HG03064 (cell line): ENCODE measurements around the gene TMEM9.

Experiments used
- ATAC-seq: cut with Tn5 transposase; IDR thresholded peaks from one replicate; pipeline ENCODE4 v1.9.1; 2021; ENCODE audit warnings: low read depth; ENCODE audit not compliant: unreplicated experiment

The TMEM9 gene

DNA sequence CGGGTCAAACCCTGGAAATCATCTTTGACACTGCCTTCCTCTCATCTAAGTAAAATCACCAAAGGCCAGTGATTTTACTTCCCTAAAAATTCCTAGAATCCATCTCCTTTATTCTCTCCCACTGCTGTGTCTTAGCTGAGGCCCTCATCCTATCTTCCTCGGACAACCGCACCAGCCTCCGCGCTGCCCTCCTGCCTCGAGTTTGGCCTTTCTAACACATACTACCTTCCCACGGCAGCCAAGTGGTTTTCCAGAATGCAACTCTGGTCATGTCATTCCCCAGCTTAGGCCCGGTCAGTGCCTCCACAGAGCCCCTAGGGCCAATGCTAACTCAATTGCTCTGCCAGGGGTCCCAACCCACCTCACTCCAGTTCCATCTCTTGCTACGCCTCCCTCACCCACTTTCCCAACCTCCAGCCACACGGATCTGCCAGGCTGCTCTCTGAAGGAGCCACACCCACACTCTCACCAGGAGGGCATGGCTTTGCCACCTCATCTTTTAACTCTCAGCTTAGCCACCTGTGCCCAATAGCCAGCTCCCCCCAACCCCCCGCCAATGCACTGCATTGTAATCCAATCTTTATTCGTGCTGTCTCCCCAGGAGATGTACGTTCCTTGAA is 6.8 kb downstream of the TMEM9 start:
- ATAC-seq: no peak

DNA sequence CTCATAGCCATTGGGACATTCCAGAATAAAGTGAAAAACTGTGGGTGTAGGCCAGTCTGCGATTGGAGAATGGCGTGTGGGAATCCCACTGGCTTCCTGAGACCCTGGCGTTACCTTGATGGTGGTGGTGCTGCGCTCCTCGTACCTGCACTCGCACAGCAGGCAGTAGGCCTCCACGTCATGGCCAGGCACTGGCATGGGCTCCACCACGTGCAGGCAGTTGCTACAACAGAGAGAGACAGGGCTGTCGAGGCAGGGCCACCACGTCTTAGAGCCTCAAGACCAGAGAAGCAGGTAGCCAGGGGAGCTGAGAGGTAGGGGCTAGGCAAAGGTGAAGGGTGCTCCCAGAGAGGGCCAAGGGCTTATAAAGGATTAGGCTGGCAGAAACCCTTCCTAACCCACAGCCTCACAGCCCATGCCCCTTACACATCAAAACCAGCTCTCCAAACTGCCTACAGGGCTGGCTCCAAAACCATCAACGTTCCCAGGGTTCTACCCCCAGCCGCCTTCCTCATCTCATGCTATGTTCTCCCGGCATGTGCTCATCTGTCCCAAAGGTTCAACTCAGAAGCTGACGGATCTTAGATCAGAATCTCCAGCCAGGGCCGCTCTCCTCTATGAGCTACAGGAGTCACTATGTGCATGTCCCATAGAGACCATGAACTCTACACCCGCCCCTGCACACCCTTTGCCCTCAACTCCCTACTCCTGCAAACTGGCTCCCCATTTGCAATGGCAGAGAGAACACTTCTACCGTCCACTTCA is 7.5 kb downstream of the TMEM9 start:
- ATAC-seq: no peak

DNA sequence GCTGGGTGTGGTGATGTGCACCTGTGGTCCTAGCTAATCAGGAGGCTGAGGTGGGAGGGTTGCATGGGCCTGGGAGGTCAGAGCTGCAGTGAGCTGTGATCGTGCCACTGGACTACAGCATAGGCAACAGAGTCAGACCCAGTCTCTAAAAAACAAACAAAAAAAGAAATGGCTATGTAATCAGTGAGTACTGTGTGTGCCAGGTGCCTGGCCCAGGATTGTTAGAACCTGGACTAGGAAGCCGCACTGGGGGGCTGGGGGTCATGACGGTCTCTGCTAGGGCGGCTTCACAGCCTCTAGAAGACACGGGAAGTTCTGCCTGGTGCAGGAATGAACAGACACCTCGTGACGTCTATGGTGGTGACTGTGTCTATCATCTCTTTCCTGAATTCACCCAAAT is 8.5 kb downstream of the TMEM9 start:
- ATAC-seq: no peak

DNA sequence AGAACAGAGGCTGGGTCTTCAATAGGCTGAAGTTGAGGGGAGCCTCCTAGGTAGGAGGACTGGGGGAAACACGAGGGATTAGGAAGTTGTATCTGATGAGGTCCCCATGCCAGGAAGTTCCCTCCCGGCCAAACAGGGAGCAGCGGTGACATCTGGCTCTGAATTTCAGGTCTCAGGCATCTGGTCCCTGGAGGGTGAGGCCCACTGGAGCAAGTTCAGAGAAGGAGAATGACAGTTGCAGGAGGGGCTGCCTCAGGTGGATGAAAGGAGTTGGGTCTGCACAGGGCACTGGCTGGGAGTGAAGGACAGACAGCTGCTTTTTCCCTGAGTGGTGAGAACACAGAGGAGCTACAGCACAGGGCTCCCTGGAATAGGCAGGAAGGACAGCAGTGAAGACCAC is 9.1 kb downstream of the TMEM9 start:
- ATAC-seq: no peak

DNA sequence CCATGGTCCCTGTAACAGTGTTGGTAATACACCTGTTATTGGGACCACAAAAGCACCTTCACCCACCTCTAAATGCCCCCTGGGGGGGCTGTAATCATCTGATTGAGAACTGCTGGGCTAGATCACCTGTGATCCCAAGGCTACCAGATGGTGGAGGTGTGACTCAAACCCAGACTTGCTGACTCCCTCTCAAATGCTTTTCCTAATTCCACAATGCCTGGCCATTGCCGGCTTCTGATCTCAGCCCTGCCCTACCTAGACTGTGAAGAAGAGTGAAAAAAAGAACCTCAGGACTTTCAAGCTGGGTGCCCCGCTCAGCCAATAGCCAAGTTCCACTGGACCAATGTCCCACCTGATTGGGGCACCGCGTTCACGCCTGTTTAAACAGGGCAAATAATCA is 9.6 kb downstream of the TMEM9 start:
- no peak for ATAC-seq

DNA sequence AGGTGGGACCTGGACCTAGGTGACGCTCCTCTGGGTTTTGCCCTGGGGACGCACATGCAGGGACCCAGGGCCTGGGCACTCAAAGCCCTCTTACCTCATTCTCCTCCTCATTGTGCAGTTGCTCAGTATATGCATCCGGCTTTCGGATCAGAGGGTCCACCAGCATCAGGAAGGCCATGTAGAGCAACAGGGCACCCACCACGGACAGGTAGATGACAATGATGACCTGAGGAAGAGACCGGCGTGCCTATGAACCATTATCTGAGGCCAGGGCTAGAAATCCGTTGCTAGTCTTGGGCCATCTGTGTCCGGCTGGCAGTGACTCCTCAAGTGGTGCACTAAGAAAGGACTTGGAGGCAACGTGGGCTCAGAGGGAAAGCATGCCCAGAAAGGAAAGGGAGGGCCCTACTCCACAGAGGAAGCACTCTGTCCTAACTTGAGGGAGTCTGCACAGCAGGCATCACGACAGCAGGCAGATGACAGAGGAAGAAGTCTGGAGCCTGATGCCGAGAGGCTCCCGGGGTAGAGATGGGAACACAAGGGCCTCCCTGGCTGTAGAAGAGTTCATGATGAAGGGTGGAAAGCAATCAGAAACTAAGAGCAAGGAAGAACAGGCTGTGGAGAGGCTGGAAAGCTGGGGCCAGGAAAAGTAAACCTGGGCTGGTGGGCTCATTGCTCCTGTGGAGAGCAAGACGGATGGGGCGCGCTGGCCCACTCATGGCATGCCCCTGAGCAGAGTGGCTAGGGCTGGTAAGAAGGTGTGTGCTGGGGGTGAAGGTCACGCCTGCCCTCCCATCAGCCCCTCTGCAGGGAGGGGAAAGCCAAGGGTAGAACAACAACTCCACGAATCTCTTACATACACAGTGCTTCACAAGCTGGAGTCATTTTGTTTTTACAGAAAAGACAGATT is 10.3 kb downstream of the TMEM9 start:
- ATAC-seq: no peak

DNA sequence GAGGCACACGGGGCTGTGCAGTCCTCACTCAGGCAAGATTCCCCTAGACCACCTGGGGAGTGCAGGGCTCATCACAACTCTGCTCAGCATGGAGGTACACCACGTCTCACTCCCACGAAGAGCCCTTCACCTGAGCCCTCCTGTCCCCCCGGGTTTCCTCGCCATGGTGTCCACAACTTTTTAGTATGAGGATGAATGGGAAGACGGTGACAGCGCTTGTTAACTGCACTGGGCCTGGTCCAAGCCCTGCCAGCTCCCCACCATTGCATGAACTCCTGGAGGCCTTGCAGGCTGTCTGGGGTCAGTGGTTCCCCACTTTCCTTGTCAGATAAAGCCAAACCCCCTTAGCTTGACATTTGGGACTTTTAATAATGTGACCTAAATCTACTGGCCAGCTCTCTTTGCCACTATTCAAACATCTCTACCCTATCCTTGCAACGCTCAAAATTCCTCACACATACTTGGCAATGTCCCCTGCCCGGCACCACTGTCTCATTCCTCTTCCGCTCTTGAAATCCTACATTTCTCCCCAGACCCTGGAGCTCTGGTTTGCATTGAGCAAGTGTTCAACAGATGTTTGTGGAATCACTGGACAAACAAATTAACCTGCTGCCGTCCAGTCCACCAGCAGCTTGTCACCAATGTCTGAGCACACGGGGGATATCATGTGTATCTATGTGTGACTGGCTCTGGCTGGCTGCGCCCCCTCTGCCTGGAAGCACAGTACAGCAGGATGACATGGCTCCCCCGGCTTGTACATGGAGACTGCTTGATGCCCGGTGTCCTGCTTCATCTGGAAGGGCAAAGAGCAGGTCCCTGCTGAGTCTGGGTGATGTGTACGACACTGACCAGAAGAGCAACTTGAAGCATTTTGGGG is 11.2 kb downstream of the TMEM9 start:
- no peak for ATAC-seq

DNA sequence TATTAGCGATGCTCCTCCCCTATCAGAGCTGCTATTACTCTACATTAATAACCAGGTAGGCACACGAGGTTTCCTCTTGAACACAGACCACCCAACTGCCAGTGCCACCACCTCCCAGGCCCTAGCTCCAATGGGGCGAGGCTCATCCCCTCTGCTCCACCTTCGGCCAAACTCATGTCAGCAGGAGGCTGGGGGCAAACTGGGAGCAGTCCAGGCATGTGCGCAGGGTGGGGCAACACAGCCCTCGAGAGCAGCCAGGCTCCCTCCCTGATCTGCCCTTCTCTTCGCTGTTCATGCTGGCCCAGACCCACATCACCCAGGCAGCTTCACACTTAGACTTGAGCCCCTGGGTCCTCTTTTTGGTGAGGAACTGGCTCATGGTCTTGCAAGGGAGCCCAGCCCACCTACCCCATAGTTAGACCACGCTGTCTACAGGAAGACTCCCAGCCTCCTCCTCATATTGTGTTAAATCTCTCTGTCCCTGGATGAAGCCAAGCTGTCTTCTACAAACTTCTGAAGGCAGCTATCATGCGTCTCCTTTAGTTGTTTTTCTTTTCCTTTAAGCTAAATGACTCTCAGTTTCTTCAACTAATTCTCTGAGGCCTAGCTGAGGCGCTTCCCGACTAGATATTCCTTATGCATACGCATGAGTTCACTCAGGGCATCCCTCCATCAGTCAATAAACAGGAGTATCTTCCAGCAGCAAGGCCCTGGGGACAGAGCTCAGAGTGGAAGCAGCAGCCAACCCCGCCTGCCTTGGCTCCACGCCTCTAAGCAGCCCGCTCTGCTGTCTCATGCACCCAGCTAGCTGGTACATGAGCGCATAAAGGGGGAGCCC is 12.0 kb downstream of the TMEM9 start:
- no peak for ATAC-seq

DNA sequence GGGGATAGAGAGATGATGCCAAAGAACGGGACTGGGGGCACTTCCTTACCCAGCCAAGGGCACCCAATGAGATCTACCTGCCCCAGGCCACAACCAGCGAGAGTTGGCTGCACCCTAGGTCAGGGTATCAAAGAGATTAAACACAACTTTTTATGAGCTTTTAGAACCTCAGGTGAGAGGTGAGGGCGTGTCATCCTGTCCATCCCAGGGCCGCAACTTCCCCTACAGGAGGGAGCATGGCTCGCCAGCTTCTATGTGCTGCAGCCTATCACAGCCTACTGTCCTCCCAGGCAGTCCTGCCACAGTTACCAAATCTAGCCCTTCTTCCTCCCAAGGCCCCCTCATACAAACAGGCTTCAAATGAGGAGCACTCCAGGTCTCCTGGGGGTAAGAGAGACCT is 12.9 kb downstream of the TMEM9 start:
- ATAC-seq: no peak

DNA sequence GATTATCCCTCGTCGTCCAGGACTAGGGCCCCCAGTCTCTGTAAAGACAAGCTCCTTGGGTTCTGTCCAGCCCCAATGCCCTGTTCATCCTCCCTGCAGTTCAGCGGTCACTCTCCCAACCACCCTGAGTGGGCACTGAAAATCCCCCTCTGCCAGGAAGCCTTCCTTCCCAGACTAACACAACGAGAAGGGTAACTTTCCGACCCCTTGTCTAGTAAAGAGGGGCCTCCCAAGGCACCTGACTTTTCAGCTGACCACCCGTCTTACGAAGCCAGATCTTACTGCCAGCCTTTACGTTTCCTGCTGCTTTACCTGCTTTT is 13.4 kb downstream of the TMEM9 start:
- ATAC-seq: no peak

DNA sequence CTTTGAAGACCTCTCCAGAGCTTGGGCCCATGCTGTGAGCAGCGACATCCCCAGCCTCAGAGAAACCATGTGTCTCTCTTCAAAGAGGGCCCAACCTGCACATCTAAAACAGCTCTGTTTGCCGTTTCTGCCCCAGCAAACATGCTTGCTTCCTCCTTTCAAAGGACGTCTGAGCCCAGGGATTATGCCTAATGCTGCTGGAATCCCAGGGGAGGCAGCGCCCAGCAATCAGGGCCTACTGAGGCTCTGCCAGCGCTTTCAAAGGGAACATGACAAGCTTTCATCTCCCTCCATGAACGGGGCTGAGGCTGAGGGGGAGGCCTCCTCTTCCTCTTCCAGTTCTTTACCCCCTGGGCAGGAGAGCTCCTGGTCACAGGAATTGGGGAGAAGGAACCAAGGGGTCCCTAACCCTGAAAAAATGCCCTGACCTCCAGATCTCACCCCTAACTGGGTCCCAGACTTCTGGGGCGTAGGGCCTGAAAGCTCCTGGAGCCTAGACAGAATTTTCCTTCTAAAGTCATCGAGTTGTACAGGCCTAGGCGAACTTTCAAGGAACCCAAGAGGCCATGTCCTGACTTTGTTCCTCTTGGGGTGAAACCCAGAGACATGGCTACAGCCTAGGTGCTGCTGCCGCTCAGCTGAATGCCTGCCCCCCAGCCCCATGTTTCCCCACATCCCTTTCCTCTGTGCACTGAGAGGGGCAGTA is 13.9 kb downstream of the TMEM9 start:
- ATAC-seq: no peak

DNA sequence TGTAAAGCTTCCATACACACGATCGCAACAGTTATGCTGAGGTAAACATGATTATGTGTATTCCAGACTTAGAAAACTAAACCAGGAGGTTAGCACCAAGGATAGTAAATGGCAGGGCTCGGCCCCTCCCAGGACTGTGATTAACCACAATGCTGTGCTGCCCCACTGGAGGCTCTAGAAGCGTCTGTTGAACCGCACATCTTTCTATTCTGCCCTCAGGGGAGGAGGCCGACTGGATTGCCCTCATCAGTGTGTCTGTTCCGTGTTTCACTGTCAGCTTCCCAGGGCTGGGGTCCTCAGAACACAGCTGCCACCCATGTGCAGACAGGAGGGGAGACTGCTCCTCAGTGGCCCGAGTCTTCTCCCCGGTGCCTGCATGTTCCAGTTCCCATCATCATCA is 14.5 kb downstream of the TMEM9 start:
- ATAC-seq: no peak

DNA sequence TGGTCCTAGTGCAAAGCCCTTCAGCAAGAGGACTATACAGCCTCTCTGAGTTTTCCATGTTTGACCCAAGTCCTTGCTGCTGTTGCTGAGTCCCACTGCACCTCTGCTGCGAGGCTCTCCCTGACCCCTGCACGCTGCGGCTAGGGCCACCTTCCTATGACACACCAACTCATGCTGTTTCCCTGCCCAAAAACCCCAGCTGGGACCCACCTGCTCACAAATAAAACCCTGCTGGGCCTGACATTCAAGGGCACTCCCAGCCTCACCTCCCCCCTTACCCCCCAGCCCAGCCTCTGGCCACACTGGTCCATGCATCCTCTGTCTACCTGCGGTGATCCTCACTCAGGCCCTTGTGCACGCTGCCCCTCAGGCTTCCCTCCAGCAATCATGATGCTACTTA is 15.0 kb downstream of the TMEM9 start:
- no peak for ATAC-seq

DNA sequence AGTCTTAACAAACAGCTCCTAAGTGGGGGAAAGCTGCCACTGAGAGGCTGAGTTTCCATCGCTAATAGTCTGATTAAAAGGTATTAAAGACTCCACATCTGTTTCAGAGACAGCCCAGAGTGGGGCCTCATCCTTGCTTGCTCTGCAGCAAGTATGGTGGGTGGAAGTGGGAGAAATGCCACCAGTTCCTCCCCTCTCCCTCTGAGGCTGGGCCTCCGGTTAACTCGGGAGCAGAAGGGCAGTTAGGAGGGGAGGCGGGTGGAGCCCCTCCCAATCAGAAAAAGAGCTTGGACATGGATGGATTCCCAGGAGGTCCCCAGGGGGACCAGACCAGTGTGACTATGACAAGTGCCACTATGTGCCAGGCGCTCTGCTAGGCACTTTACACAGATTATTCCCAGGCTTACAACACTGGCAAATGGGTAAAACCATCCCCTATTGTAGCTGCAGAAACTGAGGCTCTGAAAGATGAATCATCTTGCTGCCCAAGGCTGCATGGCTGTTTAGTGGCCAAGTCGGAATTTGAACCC is 15.9 kb downstream of the TMEM9 start:
- no peak for ATAC-seq

DNA sequence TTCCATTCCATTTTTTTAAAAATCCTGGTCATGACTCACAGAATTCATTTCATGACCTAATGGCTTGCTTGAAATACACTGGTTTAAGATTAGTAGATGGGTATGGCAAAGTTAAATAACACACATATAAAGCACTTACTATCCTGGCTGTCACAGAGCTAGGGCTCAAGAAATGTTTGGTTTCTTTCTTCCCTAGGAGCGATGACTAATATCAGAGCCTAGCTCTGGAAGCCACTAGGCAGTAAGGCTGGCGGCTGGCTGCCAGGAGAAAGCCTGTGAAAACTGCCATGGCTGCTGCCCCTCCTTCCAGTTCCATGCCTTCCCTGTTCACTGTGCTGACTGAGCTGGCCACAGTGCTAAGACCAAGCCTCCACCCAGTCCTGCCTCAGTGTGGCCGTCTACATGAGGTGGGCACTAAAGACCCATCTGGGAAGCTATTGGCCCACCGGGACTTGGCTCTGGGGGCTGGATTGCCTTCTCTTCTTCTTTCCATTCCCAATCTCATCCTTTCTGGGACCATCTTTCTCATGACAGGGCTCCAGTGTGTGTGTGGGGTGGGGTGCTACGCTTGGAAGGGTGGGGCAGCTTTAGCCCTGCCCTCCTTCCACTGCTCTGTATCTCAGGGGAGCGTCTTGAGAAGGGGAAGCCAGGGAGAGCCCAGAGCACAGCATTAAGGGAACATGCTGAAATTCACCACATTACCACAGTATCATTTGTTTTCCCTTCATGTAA is 16.5 kb downstream of the TMEM9 start:
- ATAC-seq: no peak

DNA sequence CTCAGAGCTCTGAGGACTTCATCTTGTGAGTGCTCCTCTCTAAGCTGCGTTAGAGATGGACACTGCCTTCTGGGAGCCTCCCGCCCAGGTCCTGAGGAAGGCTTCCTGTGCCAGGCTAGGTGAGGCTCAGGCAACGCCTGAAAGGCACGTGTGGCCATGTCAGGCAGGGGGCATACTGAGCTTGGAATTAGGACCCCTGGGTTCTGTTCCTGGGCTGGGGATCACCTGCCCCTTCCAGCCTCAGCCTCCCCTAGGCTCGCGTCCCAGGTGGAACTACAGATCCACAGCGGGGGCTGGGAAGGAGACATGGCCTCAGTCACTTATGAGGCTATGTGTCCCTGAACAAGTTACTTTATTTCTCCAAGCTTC is 17.3 kb downstream of the TMEM9 start:
- ATAC-seq: no peak

DNA sequence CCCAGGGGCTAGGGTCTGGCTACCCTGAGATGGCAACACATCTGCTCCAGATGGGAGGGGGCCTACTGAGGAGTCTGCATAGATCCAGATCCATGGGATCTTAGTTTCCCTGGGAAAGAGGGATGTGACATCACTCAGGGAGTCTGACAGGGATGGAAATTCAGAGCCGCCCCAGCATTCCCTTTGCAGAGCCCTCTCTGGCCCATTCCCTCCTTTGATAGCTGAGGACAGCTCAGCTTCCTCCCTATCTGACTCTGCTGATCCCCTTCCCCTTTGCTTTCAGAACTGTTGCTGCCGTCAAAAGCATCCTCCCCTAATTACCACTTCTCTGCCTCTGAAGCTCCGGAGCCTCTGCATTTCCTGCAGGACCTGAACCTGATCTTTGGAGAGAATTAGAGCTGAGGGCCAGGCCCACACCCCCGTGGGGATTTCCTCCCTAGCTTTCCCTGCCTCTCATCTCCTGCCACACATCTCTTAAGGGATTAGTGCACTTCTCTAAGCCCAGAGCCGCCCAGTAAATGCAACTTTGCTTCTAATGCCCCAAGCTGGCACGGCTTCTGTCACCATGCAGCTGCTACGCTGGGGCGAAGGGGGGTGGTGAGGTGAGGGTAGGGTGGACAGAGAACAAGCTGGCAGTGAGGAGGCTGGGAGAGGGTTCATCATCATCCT is 17.8 kb downstream of the TMEM9 start:
- no peak for ATAC-seq

DNA sequence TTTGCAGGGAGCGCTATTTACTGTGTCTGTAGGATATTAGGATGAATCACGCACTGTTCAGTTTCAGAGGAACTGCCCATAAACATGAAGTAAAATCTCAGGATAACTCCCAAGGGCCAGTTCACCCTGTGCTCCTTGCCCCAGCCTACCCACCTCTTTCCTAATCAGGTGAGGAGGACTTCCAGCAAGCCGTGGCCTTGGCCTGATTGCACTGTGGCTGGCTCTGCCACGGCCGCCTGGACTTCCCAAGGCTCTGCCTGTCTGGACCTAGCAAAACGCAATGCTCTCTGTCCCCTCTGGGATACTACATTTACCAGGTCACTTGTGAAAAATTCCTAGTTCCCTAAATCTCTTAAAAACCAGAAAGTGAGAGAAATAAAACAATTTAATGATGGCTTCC is 19.9 kb downstream of the TMEM9 start:
- ATAC-seq: no peak
